Activated CD4-positive, CD25-positive, alpha-beta regulatory T cell treated with anti-CD3 and anti-CD28 coated beads, Interleukin-2, amount 50 U/mL, for 16 hours (primary cell): ENCODE results near the gene SLC35F3.
"Not testable (repeated sequence)": the region's sequence is repeated elsewhere in the genome, so short reads cannot be mapped to it uniquely, and the experiment has no call there.

Experiments
- DNase-seq: peaks from one replicate; pipeline ENCODE4 v3.0.0-alpha.2; 2020; ENCODE audit warnings: low read depth, low spot score

The SLC35F3 gene

GRCh38 chr1:234222561-234223280, 318.2 kb downstream of the SLC35F3 start:
- DNase-seq: no peak

DNA sequence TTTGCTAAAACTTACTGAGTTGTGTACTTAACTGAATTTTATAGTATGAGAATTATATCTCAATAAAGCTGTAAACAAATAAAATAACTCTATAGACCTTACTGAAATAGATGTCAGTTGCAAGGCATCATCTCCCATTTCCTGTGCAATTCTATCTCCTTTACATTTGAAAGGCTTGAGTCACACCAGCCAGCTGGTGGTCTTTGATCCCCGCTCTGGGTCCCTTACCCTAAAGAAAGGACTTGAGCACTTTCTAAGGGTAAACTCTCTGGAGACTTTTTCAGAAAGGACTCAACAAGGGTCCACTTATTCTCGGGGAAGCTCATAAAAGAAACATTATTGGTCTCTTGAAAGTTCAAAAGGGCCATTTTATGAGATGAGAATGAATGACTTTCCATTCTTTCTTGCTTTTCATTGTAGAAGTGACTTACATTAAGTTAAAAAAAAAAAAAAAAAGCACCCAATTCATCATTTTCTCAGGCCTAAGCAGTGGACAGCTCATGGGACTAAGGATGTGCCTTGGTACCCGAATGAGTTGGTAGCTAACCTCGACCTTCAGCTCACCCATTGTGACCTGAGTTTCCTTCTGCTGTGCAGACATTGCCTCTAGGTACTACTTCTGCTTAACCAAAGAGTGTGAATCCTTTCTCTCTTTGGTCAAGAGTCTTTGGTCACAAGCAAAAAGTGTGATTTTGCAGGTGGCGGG, 321.8 kb downstream of the SLC35F3 start:
- no peak for DNase-seq

DNA sequence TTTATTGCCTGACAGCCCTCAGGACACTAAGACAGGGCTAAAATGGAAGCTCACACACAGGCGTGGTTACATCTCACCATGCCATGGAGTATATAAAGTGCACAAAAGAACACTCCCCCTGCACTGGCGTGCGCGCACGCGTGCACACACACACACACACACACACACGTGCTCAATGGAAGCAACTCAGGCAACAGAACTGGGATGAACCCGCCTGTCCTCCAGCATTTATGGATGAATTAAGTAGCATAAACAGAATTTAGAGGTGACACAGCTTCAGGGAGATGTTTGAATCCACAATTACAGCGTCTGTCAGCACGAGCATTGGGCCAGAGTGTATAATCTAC, 322.3 kb downstream of the SLC35F3 start:
- no peak for DNase-seq

- no peak for DNase-seq
Measured at GRCh38 chr1:234229581-234230387, 325.3 kb downstream of the SLC35F3 start.

GRCh38 chr1:234230414-234230862, 326.0 kb downstream of the SLC35F3 start:
- DNase-seq: no peak

- DNase-seq: no peak
Measured at GRCh38 chr1:234231061-234231892, 326.8 kb downstream of the SLC35F3 start.

DNA sequence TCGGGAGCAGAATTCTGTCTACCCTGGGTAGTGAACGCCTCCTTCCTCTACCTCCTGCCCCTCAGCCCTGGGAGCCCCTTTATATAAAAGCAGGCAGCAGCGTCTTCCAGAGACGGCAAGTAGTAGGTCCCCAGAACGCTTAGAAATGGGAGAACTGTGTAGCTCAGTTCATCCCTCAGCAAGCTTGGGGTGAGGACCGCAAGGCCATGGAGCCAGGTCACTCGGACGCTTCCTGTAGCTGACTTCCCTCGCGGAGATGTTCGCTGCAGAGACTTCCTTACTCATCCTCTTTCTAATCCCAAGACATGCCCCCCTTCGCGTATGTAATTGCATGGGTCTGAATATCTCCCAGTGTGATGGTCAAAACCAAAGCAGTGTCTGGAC, 327.4 kb downstream of the SLC35F3 start:
- no peak for DNase-seq

DNA sequence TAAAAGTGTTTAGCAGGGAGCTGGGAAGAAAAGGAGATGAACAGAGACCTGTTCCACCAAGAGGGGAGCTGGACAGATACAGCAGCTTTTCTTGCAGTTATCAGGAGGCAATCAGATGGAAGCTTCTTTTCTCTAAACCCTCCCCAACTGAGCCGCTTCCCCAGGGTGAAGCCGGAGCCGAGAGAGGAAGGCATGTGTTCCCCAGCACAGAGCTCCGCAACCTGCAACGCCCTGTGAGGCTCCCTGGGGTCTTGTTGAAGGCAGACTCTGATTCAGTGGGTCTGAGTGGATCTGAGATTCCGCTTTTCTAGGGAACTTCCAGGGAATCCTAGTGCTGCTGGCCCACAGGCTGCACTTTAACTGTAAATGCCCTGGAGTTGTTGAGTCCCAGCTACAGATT, 329.7 kb downstream of the SLC35F3 start:
- DNase-seq: no peak

DNA sequence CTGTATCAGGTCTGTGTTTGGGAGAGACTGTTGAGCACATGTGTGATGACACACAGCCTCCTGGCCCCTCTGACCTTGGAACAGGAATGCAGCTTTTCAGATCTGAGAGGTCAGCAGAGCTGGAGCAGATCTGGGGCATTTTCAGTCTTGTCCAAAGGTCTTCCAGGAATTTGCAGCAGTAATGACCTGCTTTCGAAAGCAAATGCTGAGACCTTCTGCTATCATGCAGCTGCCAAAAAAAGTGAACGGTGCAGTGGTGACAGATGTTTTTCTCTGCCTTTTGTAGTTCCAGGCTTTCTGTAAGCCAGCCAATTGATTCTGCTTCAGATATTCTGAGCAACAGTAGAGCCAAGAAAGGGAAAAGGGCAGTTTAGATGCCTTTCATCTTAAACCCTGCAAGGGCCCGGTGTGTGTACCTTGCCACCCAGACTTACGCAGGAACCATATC, 331.0 kb downstream of the SLC35F3 start:
- no peak for DNase-seq

DNA sequence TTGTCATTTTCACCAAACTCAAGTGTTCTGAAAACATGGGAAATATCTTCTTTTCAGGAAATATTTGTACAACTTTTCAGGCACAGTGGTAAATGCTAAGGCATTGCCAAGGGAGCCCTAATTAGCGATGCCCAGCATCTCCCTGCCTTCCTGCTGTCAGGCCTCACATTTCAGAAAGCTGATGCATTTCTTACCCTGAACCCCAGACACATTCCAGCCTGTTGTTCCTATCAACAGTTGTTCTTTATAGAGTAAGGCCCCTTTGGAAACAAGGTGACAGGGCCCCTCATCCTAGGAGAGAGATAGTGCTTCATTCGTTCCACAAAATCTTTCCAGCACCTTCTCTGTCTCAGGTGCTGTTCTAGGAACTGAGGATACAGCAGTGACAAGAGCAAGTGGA, 332.9 kb downstream of the SLC35F3 start:
- no peak for DNase-seq

GRCh38 chr1:234238060-234238459, 333.6 kb downstream of the SLC35F3 start:
- DNase-seq: no peak

DNA sequence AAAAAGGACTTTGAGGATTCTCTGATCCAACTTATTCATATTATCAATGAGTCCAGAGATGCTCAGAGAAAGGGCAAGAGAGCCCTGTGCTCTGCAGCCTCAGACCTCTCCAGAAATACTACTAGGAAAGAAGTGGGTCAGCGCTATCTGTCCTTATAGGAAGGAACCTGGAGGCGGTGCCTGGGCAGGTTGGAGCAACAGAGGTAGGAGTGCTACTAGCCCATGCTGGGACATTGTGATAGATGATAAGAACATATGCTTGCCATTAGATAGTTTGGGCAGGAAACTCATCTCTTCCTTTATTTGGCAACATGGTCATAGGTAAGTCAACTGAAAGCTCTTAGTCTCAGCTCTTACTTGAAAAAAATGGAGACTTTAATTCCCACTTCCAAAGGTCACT, 335.0 kb downstream of the SLC35F3 start:
- DNase-seq: no peak

- DNase-seq: no peak
Measured at GRCh38 chr1:234239936-234240335, 335.5 kb downstream of the SLC35F3 start.

DNA sequence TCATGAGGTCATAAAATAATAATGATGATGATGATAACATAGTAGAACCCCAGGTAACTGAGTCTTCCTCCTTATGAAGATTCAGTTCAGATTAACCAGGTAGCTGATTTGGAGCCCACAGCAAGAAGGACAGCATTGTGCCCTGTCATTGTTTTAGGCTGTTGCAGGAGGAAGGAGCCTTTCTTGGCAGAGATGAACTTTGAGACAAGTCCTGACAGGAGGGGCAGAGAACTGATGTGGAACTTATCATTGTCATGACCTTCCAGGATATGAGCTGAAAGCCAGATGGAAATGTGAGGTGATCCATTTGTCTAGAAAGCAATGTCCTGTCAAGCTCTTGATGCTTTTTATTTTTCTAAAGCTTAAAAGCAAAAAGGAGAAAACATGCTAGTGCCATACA, 336.2 kb downstream of the SLC35F3 start:
- DNase-seq: no peak

- no peak for DNase-seq
Measured at GRCh38 chr1:234241941-234242490, 337.5 kb downstream of the SLC35F3 start.

DNA sequence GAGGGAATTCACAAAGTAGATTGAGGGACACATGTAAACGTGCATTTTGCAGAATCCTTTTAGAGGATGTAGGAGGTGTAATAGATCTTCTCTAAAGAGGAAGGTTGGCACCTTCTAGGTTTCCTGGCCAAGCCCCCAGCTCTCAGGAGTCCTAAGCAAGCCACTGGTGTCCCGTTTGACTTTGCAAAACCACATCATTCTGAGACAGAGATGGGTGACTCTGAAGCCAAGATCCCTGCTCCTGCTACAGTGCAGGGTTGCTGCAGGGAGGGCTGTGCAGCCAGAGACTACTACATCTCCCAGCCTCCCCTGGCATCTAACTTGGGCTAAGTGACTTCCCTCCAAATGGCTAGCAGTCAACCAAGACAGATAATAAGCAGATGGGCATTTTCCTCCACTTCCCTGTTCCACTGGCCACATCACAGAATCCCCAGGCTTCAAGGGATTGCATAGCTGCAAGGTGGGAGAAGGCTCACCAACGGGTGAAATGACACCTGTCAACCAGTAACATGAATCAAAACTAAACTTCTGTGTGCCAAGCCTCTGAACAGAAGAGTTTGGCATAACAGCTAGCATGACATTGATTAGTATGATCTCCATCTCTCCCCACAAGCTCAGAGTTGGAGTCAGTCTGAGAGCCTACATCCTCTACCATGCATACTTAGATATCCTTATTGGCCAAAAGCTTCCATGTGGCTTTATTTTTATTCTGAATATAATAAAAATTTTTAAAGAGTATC, 339.2 kb downstream of the SLC35F3 start:
- DNase-seq: no peak

GRCh38 chr1:234244482-234244881, 340.0 kb downstream of the SLC35F3 start:
- DNase-seq: no peak

DNA sequence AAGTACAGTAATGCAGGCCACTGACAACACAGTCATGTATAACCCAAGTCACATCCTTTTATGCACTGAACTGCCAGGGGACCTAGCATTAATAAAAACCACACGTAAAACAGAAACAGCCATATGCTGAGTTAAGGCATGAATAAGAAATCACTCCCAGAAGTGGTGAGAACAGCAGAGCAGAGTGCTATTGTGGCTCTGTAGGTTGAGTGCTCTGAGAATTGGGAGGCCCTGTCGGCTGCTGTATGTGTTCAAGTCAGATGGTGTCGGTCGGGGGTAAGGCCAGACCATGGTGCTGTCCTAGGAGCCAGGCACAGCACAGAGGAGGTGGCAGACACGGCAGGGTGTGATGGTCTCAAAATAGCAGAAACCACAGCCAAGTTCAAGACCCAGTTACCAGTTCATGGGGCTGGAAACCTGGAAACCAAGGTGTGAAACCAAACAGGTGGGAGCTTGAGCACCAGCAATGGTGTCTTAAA, 342.2 kb downstream of the SLC35F3 start:
- DNase-seq: no peak

DNA sequence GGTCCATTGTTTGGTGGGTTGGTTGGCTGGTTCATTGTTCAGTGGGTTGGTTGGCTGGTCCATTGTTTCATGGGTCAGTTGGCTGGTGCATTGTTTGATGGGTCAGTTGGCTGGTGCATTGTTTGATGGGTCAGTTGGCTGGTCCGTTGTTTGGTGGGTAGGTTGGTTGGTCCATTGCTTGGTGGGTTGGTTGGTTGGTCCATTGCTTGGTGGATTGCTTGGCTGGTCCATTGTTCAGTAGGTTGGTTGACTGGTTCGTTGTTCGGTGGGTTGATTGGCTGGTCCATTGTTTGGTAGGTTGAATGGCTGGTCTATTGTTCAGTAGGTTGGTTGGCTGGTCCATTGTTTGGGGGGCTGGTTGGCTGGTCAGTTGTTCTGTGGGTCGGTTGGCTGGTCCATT, 343.3 kb downstream of the SLC35F3 start:
- not testable (repeated sequence) for DNase-seq

GRCh38 chr1:234250747-234251146, 346.3 kb downstream of the SLC35F3 start:
- DNase-seq: no peak
